Measurements from ENCODE around the gene PRKAG3.

DNA sequence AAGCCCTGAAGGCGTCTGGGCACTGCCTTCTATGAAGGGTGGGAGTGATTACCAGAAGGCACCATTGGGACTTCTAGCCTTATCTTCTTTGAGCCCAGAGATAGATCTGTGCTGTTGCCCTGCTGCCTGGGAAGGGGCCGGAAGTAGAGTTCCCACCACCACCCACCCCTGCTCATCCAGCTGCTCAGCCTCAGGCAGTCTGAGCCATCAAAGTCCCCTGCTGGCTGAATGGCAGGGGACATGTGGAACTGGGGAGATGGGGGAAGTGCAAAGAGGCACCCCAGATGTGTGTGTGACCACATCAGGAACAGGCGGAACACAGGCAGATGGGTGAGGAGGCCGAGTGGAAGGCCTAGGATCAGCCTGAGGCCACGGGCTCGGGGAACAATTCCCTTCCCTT is 45.7 kb upstream of the PRKAG3 start:
- TF ChIP-seq TEAD4 (IDR thresholded peaks at IDR 0.05) (no peak), EGR1 (IDR thresholded peaks at IDR 0.05) (no peak)
